Upper lobe of right lung (tissue), 1 donor: ENCODE data around the gene CTNNA1. TPM values are rescaled to one million over a fixed set of nuclear protein-coding genes. Genes with fewer than 3 reads are reported as not detected.

Experiments used
- ATAC-seq: fragments of 200-7000 bp; cut with Tn5 transposase; one replicate; pipeline ENCODE4 v1.9.1; 2020; ENCODE audit warnings: mild to moderate bottlenecking, moderate library complexity
- DNase-seq: peaks from one replicate; pipeline ENCODE4 v3.0.0-alpha.2; 2020
- H3K27ac ChIP-seq: fragments of 200-600 bp; one replicate; pipeline ENCODE4 v1.8.0; 2022
- H3K27me3 ChIP-seq: fragments of 200-600 bp; one replicate; pipeline ENCODE4 v1.8.0; 2022; ENCODE audit warnings: mild to moderate bottlenecking
- H3K36me3 ChIP-seq: fragments of 200-600 bp; one replicate; pipeline ENCODE4 v1.8.0; 2022
- H3K4me1 ChIP-seq: fragments of 200-600 bp; one replicate; pipeline ENCODE4 v1.8.0; 2022
- H3K4me3 ChIP-seq: fragments of 200-600 bp; one replicate; pipeline ENCODE4 v1.8.0; 2022; ENCODE audit warnings: mild to moderate bottlenecking
- H3K9me3 ChIP-seq: fragments of 200-600 bp; one replicate; pipeline ENCODE4 v1.8.0; 2022
- intact Hi-C: fragments of 100-400 bp; cut with DNase I; formaldehyde crosslinking; loops from one replicate; pipeline ENCODE4 v1.11.0; 2022
- total RNA-seq: library from RNA; stranded (reverse); fragmentation: NEBNext Ultra II Directional; extraction: Animal tissue kit (Norgen Biotek cat#: 25700); gene quantifications from one replicate; pipeline ENCODE4 v1.2.1, GENCODE V29; 2021
- TF ChIP-seq, protein P1 (sequence below): fragments of 200-600 bp; IDR thresholded peaks from one replicate; pipeline ENCODE4 v1.8.0; 2022; ENCODE audit warnings: antibody characterized with exemption
- donor health status: DM: no; HTN: yes; CAD: no; lungs with severe emphysema.

The CTNNA1 gene
- total RNA-seq, 1 donor from 2014 or later = 362 TPM

DNA sequence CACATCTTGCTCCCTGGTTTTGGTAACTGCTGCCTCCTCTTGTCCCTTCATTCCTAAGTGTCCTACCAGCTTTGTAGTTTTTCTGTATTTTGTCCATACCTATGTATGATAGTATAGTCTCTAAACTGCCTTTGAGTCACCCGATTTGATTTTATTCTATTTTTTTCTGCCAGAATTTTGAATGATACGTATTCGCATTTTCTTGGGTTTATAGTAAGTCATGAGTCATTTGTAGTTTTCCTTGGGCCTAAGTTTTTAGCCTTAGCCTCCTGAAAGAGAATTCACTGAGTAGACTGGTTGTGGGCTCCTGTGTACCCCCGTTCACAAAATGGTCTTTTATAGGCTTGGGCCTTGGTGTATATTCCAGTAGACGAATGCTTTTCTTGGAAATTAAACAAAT lies 62.3 kb downstream of the CTNNA1 start:
- peaks cover 23% of the 10 kb centered on the region for H3K36me3 ChIP-seq

DNA sequence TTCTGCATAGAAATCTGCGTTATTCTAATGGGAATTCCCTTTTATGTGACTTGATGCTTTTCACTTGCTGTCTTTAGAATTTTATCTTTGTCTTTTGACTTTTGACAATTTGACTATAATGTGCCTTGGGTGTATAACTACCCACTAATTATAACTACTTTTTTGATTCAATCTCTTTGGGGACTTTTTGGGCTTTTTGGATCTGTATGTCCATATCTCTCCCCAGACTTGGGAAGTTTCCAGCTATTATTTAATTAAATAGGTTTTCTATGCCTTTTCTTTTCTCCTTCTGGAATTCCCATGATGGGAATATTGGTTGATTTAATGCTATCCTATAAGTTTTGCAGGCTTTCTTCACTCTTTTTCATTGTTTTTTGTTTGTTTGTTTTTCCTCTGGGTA lies 64.0 kb downstream of the CTNNA1 start:
- Histone ChIP-seq H3K36me3 (peaks cover 18% of the 10 kb centered on the region), H3K9me3 (no peaks in the 10 kb centered on the region), H3K27ac (no peak overlapping the region), H3K27me3 (no peaks in the 10 kb centered on the region), H3K4me3 (no peak overlapping the region), H3K4me1 (no peaks in the 10 kb centered on the region)
- TF ChIP-seq, protein P1, sequence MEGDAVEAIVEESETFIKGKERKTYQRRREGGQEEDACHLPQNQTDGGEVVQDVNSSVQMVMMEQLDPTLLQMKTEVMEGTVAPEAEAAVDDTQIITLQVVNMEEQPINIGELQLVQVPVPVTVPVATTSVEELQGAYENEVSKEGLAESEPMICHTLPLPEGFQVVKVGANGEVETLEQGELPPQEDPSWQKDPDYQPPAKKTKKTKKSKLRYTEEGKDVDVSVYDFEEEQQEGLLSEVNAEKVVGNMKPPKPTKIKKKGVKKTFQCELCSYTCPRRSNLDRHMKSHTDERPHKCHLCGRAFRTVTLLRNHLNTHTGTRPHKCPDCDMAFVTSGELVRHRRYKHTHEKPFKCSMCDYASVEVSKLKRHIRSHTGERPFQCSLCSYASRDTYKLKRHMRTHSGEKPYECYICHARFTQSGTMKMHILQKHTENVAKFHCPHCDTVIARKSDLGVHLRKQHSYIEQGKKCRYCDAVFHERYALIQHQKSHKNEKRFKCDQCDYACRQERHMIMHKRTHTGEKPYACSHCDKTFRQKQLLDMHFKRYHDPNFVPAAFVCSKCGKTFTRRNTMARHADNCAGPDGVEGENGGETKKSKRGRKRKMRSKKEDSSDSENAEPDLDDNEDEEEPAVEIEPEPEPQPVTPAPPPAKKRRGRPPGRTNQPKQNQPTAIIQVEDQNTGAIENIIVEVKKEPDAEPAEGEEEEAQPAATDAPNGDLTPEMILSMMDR = no peak
- no peak for ATAC-seq
- intact Hi-C loops = no loop called here
- DNase-seq = no peak

More for the DNA sequence above, 62.3 kb downstream of the CTNNA1 start:
- Histone ChIP-seq H3K27ac (no peak overlapping the region), H3K9me3 (no peaks in the 10 kb centered on the region), H3K4me3 (no peak overlapping the region), H3K4me1 (no peaks in the 10 kb centered on the region), H3K27me3 (no peaks in the 10 kb centered on the region)
- ATAC-seq (no peak), DNase-seq (no peak)
- intact Hi-C loops = no loop called here
- TF ChIP-seq, protein P1 = no peak

DNA sequence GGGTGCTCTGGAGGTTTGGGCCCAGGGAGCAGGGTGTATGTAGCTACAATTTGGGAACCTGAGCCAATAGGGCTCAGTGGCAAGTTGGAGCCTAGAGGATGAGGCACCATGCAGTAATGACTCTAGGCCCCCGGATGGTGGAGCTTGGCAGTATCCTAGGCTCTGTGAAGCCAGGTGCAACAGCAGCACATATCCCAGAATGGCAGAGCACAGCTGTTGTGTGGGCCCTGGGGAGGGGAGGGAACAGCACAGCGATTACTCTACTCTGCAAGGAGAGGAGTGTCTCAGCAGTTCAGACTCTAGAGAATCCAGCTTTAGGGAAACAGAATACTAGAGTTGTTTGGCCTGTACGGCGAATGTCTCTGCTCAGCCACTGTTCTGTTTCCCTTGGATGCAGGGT lies 65.9 kb downstream of the CTNNA1 start:
- H3K36me3 ChIP-seq = no peaks in the 10 kb centered on the region
- no peak overlapping the region for H3K27ac ChIP-seq
- H3K4me3 ChIP-seq = no peak overlapping the region
- no peaks in the 10 kb centered on the region for H3K27me3 ChIP-seq
- H3K9me3 ChIP-seq = no peaks in the 10 kb centered on the region
- DNase-seq (no peak), ATAC-seq (peak; percentile 47)
- TF ChIP-seq, protein P1 = no peak
- intact Hi-C loops = no loop called here
- no peaks in the 10 kb centered on the region for H3K4me1 ChIP-seq

DNA sequence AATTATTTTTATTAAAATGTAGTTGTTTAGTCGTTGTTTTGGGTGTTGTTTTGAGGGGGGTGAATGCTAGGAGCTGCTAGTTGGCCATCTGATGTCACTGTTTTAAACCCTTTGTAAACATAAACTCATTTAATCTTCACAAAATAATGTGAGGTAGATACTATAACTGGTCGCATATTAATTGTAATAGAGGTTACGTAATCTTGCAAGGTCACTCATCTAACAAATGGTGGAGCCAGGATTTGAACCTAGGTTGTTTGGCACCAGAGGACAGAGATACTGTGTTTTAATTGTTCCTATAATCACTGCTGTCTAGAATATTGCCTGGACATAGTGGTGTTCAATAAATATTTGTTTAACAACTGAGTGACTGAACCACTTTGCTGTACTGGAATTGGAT lies 67.5 kb downstream of the CTNNA1 start:
- H3K9me3 ChIP-seq = no peaks in the 10 kb centered on the region
- DNase-seq (no peak), ATAC-seq (no peak)
- no peaks in the 10 kb centered on the region for H3K27me3 ChIP-seq
- H3K27ac ChIP-seq = no peak overlapping the region
- H3K4me3 ChIP-seq = no peak overlapping the region
- H3K36me3 ChIP-seq = peaks cover 2% of the 10 kb centered on the region
- intact Hi-C loops = no loop called here
- TF ChIP-seq, protein P1 = no peak
- no peaks in the 10 kb centered on the region for H3K4me1 ChIP-seq

DNA sequence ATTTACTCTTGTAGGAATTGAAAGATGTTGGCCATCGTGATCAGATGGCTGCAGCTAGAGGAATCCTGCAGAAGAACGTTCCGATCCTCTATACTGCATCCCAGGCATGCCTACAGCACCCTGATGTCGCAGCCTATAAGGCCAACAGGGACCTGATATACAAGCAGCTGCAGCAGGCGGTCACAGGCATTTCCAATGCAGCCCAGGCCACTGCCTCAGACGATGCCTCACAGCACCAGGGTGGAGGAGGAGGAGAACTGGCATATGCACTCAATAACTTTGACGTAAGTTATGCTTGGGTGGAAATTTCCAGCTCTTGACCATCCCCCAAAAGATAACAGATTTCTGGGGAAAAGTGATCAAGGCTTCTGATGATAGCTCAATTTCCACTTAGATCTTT lies 71.3 kb downstream of the CTNNA1 start:
- no peak overlapping the region for H3K27ac ChIP-seq
- peaks cover 40% of the 10 kb centered on the region for H3K36me3 ChIP-seq
- intact Hi-C loops = no loop called here

More for the DNA sequence above, 71.3 kb downstream of the CTNNA1 start:
- Histone ChIP-seq H3K4me3 (no peak overlapping the region), H3K4me1 (no peaks in the 10 kb centered on the region), H3K9me3 (no peaks in the 10 kb centered on the region), H3K27me3 (no peaks in the 10 kb centered on the region)
- TF ChIP-seq, protein P1 = no peak
- ATAC-seq (no peak), DNase-seq (no peak)
